HG02642 (cell line): ENCODE results near the gene VTI1B.
"Not testable (repeated sequence)": the region's sequence is repeated elsewhere in the genome, so short reads cannot be mapped to it uniquely, and the experiment has no call there.

ENCODE experiments used
- ATAC-seq: cut with Tn5 transposase; IDR thresholded peaks from one replicate; pipeline ENCODE4 v1.9.1; 2021; ENCODE audit warnings: mild to moderate bottlenecking; ENCODE audit not compliant: unreplicated experiment, poor library complexity

Gene VTI1B, protein sequence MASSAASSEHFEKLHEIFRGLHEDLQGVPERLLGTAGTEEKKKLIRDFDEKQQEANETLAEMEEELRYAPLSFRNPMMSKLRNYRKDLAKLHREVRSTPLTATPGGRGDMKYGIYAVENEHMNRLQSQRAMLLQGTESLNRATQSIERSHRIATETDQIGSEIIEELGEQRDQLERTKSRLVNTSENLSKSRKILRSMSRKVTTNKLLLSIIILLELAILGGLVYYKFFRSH

GRCh38 chr14:67674480-67675218 lies at the start of gene VTI1B:
VTI1B (minus strand) TSS chr14:67674632; CDS start chr14:67674489, 143 bp downstream.
- ATAC-seq: peak; percentile 89

GRCh38 chr14:67722293-67722692 lies 47.9 kb upstream of the VTI1B start:
- no peak for ATAC-seq

DNA sequence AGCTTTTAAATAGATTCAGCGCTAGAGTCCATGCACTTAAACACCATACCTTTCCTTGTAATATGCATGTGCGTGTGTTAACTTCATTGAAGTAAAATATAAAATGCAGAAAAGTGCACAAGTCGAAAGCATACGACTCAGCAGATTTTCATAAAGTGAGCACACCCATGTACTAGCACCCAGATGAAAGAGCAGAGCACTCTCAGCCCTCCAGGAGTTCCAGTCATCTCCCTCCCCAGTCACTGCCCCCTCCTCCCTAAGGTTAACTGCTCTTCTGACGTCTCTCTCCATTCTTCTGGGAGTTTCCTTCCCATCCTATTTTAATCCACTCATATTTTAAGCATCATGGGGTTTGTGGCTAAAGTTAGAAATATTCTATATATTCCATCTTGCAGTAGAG lies 47.4 kb upstream of the VTI1B start:
- no peak for ATAC-seq

- ATAC-seq: no peak
Observed at GRCh38 chr14:67719866-67720265, 45.4 kb upstream of the VTI1B start.

DNA sequence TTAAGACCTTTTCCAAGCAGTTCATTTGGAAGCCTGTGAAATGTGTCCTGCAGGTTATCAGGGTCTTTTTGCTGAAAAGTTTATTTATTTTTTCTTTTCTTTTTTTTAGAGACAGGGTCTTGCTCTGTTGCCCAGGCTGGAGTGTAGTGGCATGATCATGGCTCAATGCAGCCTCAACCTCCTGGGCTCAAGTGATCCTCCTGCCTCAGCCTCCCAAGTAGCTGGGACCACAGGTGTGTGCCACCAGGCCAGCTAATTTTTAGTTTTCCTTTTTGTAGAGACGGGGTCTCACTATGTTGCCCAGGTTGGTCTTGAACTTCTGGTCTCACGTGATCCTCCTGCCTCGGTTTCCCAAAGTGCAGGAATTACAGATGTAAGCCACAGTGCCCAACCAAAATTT lies 45.0 kb upstream of the VTI1B start:
- not testable (repeated sequence) for ATAC-seq

GRCh38 chr14:67718265-67718664 lies 43.8 kb upstream of the VTI1B start:
- no peak for ATAC-seq

DNA sequence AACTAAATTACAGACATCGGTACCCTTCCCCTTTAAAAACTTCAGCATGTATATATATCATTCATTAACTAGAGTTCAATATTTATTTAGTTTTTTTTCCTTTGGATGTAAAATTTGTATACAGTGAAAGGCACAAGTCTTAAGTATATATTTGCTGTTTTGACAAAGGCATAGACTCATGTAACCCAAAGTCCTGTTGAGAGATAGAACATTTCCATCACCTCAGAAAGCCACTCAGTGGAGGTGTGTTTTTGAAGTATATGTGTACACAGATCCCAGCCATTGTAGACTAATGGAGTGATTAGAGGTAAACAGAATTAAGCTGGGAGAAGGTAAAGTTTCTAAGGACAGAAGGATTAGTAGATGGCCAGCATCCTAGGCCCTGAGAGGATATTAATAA lies 42.6 kb upstream of the VTI1B start:
- no peak for ATAC-seq

- no peak for ATAC-seq
Observed at GRCh38 chr14:67710209-67710608, 35.8 kb upstream of the VTI1B start.

DNA sequence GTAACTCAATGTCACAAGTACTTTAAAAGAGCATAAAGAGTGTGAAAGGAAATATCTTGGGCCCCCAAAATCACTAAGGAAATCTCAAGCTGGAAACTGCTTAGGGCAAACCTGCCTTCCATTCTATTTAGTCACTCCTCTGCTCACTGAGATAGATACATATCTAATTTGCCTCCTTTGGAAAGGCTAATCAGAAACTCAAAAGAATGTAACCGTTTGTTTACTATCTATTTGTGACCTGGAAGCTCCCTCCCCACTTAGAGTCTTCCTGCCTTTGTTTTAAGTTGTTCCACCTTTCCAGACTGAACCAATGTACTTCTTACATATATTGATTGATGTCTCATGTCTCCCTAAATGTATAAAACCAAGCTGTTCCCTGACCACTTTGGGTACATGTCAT lies 35.4 kb upstream of the VTI1B start:
- ATAC-seq: not testable (repeated sequence)

DNA sequence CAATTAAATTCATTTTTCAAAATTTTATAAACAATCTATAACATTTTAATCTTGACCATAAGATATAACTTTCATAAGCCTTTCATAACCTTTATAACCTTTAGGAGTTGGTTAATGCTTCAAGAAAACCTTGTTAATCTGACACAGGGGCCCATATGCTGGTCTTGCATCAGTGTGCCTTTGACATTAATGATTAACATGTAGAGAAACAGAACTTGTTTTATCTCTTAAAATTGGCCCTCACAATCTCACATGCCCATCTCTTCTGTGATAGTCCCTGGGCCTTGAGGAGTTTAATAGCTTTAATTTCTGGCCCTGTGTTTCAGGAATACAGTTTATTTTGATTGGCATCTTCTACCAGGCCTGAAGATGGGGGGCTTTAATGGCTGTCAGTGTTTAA lies 34.9 kb upstream of the VTI1B start:
- ATAC-seq: not testable (repeated sequence)

- ATAC-seq: no peak
Observed at GRCh38 chr14:67705211-67705610, 30.8 kb upstream of the VTI1B start.

- ATAC-seq: no peak
Observed at GRCh38 chr14:67704484-67705089, 30.2 kb upstream of the VTI1B start.

- no peak for ATAC-seq
Observed at GRCh38 chr14:67703997-67704396, 29.6 kb upstream of the VTI1B start.

GRCh38 chr14:67701492-67701891 lies 27.1 kb upstream of the VTI1B start, which contains the start of gene RDH12:
RDH12 (plus strand) TSS chr14:67701886; CDS start chr14:67722643, 20,757 bp downstream.
- ATAC-seq: not testable (repeated sequence)

DNA sequence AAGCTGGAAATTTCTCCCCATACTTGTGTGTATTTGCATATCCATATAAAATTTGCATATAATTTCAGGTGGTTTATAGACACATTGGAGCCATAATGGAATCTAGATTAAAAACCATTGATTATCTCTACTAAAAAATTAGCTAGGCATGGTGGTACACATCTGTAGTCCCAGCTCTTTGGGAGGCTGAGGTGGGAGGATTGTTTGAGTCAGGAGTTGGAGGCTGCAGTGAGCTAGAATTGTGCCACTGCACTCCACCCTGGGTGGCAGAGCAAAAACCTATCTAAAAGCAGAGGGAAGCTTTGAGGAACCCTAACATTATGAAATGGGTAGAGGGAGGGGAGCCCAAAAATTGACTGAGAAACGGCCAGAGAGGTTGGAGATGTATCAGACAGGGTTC lies 23.7 kb upstream of the VTI1B start:
- ATAC-seq: no peak

DNA sequence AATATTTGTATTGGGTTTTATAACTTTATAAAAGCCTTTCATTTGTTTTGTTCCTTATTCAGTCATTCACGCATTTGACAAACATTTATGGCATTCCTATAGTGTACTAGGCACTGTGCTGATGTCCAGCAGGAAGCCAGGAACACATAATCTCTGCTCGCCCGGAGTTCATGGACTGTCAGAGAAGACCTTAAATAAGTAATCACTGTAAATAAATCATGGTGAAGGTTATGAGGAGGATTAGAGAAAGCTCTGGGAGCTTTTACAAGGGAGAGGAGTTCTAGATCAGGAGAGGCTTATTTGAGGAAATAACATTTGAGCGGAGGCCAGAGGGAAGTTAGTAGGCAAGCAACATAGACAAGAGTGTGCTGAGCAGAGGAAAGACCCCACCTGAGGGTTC lies 22.6 kb upstream of the VTI1B start:
- no peak for ATAC-seq

DNA sequence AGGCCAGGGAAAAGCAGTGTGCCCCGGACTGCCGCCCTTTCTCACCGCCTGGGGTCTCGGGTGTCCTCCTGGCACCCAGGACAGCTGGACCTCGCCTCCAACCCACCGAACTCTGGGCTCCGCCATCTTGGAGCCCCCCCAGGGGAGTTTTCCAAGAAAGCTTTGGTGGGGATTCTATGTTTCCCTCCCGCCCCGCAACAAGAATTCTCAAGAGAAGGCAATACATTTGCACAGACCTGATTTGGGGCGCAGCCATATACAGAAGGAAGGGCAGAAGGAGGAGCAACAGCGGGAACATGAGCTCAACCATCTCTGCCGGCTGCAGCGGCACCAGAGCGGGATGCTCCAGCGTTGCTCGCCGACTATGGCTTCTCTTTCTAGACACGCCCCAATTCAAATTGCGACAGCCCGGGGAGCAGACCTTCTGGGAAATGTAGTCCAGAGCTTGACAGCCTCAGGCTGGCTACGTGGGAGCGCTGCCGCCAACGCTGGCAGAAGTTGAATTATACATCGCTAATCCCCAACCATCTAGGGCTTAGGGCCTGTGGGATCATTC lies 21.0 kb upstream of the VTI1B start, which contains the start of gene RDH11:
Gene RDH11 (minus strand): TSS at position 371 of the 556 bp plus-strand sequence. CDS start 61 bp downstream, at position 310.
- peak; percentile 89 for ATAC-seq

- ATAC-seq: peak; percentile 85
Observed at GRCh38 chr14:67694791-67695393, 20.5 kb upstream of the VTI1B start.

- no peak for ATAC-seq
Observed at GRCh38 chr14:67690011-67690410, 15.6 kb upstream of the VTI1B start.

DNA sequence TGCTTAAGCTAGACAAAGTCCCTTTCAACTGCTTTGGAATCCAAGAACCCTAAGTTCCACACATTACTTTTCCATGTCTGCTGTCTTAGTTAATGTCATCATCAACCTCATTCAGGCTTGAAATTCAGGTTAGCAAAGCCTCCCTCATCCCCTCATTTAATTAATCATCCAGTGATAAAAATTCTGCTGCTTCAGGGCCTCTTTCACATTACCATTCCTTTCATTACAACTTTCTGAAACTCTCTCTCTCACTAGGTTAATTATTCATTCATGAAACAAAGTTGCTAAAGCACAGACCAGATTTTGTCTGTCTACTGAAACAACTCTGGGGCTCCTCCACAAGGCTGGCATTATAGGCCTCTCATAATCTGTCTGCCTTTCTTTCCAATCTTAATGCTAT lies 9.4 kb upstream of the VTI1B start:
- no peak for ATAC-seq

- ATAC-seq: no peak
Observed at GRCh38 chr14:67680941-67681340, 6.5 kb upstream of the VTI1B start.
